ENCODE measurements around the gene ABLIM1.

Gene ABLIM1

GRCh38 chr10:114654822-114655575 lies 3.1 kb downstream of the ABLIM1 start:
- no peaks in the 10 kb centered on the region for H3K79me2 ChIP-seq (ENCODE audit: low read length)
- no peaks in the 10 kb centered on the region for H4K20me1 ChIP-seq (ENCODE audit: insufficient read depth, low read length)
- H3K4me1 ChIP-seq (ENCODE audit: low read length) = no peaks in the 10 kb centered on the region
- no peak overlapping the region for H3K4me2 ChIP-seq (ENCODE audit: low read length)
- H3K4me3 ChIP-seq (ENCODE audit: low read length) = no peak overlapping the region
- no peak overlapping the region for H3K27ac ChIP-seq (ENCODE audit: low read length)
- TF ChIP-seq CTCF (IDR thresholded peaks at IDR 0.05; ENCODE audit: low read depth, low read length) (no peak), EZH2phosphoT487 (IDR thresholded peaks at IDR 0.05; ENCODE audit: low read depth) (no peak)
- no peaks in the 10 kb centered on the region for H3K36me3 ChIP-seq (replicated peaks; ENCODE audit: low read depth, low read length)
- no peaks in the 10 kb centered on the region for H3K27me3 ChIP-seq (ENCODE audit: low read depth, low read length)
- no peak overlapping the region for H3K9ac ChIP-seq (ENCODE audit: low read length)
- H2AFZ ChIP-seq (ENCODE audit: low read depth, low read length) = no peak overlapping the region
- H3K9me3 ChIP-seq (ENCODE audit: insufficient read depth, low read length) = no peaks in the 10 kb centered on the region

- Histone ChIP-seq H3K27me3 (ENCODE audit: low read depth, low read length) (no peaks in the 10 kb centered on the region), H3K4me1 (ENCODE audit: low read length) (no peaks in the 10 kb centered on the region), H4K20me1 (ENCODE audit: insufficient read depth, low read length) (no peaks in the 10 kb centered on the region), H2AFZ (ENCODE audit: low read depth, low read length) (no peak overlapping the region), H3K9me3 (ENCODE audit: insufficient read depth, low read length) (no peaks in the 10 kb centered on the region), H3K36me3 (replicated peaks; ENCODE audit: low read depth, low read length) (no peaks in the 10 kb centered on the region), H3K79me2 (ENCODE audit: low read length) (no peaks in the 10 kb centered on the region), H3K27ac (ENCODE audit: low read length) (no peak overlapping the region), H3K4me3 (ENCODE audit: low read length) (no peak overlapping the region), H3K4me2 (ENCODE audit: low read length) (no peak overlapping the region), H3K9ac (ENCODE audit: low read length) (no peak overlapping the region)
- TF ChIP-seq EZH2phosphoT487 (IDR thresholded peaks at IDR 0.05; ENCODE audit: low read depth) (no peak), CTCF (IDR thresholded peaks at IDR 0.05; ENCODE audit: low read depth, low read length) (no peak)
Measured at GRCh38 chr10:114653926-114654325, 4.1 kb downstream of the ABLIM1 start.

GRCh38 chr10:114652402-114653368 lies 5.4 kb downstream of the ABLIM1 start:
- no peak overlapping the region for H3K27ac ChIP-seq (ENCODE audit: low read length)

More at GRCh38 chr10:114652402-114653368, 5.4 kb downstream of the ABLIM1 start:
- no peak overlapping the region for H3K4me2 ChIP-seq (ENCODE audit: low read length)
- no peak overlapping the region for H2AFZ ChIP-seq (ENCODE audit: low read depth, low read length)
- no peak for TF ChIP-seq EZH2phosphoT487 (IDR thresholded peaks at IDR 0.05; ENCODE audit: low read depth)
- TF ChIP-seq CTCF (IDR thresholded peaks at IDR 0.05; ENCODE audit: low read depth, low read length) = no peak
- no peaks in the 10 kb centered on the region for H3K4me1 ChIP-seq (ENCODE audit: low read length)
- no peaks in the 10 kb centered on the region for H3K9me3 ChIP-seq (ENCODE audit: insufficient read depth, low read length)
- H3K27me3 ChIP-seq (ENCODE audit: low read depth, low read length) = no peaks in the 10 kb centered on the region
- no peak overlapping the region for H3K4me3 ChIP-seq (ENCODE audit: low read length)
- H3K79me2 ChIP-seq (ENCODE audit: low read length) = no peaks in the 10 kb centered on the region
- H3K9ac ChIP-seq (ENCODE audit: low read length) = no peak overlapping the region
- no peaks in the 10 kb centered on the region for H3K36me3 ChIP-seq (replicated peaks; ENCODE audit: low read depth, low read length)
- H4K20me1 ChIP-seq (ENCODE audit: insufficient read depth, low read length) = no peaks in the 10 kb centered on the region
